ENCODE results near the gene RCAN2.
A peak's percentile ranks its signal among the peaks of the same experiment; 100 is the strongest.

Gene RCAN2

DNA sequence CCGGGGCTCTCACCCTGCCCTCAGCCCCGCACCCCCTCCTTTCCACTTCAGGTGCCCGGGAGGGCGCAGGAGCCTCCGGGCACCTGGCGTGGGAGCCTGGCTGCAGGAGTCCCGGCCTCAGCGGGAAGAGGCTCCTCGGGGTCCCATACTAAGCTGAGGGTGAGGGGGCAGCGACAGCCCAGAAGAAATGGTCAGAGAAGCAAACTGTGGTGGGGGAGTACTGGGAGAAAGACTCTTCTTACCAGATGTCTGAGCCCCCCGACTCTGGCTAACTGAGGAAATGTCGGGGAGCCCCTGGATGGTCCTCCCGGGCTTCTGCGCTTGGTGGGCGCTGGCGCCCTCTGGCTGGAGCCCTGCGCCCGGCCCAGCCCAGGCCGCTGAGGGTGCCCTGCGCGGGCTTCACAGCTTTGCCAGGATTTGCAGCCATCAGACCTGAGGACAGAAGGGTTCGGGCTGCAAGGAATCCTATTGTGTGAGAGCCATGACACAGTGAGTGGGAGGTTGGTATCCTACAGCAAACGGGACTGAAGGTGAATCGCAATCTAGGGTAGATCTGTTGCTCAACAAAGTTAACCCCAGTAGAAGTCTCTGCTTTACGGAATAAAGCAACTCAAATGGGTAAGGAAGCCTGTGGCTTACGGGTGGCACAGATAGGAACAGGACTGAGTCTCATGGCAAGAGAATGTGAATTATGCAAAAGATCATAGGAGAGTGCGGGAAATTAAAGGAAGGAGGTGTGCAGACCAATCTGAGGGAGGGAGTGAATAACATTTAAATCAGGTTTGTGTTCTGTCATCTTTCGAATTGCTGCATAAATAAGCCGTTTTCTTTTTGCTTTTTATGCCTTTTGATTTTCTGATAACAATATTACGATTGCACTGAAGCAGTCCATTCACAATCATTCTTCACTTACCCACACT lies 639 bp upstream of the RCAN2 start:
- no peak for DNase-seq (ENCODE audit: low spot score)

DNA sequence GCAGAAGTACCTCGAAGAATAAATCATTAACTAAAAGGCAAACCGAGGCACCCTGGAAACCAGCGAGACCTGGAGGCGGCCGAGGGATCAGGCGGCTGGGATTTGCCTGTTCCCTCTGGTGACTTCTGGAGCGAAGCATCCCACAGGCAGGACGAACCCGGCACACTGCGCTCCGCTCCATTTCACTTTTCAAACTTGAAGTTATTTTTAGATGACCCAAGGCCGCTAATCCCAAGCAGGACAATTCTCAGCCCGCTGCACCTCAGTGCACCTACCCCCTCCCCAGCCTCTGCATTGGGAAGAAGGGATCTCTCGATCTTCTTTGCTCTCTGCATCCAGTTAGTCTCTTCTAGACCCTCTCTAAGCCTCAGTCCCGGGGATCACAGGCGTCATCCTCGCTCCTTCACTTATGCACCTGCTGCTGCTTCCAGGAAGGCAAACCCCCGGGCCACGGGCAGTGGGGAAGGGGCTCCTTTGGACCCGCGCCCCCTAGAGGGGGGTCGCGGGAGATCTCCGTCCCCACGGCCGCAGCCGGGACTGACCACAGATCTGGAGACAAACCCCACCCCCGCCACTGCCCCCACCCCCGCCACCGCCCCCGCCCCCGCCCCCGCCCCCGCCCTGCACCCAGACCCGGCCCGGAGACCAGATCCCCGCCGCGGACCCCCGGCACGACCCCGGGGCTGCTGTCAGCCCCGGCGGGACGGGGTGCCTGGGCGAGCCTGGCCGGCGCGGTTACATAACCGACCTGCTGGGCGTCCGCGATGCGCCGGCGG lies 636 bp downstream of the RCAN2 start:
- peak; percentile 32 for DNase-seq (ENCODE audit: low spot score)

DNA sequence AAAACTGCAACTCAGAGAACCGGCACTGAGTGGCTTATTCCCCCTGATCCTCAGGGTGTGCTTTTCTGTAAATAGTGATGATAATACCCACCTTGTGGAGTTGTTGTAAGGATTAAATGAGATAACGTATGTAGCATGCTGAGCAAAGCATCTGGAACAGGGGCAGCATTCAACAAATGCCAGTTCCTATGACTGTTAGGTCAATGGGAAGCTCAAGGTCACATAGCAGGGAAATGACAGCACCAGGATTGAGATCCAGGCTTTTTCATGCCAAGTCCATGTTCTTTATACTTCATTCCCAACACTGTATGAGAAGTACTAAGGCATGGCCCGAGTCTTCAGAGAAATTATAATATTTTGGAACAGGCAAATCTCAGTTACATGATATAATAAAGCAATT lies 5.1 kb downstream of the RCAN2 start:
- DNase-seq (ENCODE audit: low spot score): no peak

DNA sequence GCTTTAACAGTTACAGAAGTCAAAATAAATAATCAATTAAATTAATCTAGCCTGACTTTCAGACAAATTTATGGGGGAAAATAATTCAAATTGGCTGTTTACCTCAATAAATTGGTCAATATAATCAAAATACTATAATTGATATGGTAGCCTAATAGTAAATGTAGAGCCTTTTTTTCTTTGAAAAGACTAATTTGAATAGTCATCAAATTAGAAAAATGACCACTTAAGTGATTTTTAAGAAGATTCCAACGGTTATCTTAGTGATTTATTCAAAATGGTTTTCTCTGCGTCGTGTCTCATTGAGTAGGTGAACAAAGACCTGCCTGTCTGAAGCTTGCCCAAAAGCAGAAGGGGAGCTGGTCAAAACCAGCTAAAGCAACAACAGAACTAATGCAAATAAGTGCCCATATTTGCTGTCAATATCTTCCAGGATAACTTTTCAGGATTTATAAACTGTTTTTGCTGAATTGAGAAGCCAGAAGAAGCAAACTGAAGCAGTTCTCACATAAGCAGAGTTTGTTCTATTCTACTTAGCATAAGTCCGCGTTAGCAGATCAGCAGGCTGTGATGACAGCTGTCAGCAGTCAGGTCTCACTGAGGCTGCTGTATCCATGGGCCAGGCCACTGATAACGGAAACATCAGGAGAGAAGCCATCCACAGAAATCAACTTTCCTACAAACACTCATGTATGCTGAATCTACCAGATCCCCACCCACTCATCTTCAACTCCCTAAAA lies 7.0 kb downstream of the RCAN2 start:
- DNase-seq (ENCODE audit: low spot score): no peak

DNA sequence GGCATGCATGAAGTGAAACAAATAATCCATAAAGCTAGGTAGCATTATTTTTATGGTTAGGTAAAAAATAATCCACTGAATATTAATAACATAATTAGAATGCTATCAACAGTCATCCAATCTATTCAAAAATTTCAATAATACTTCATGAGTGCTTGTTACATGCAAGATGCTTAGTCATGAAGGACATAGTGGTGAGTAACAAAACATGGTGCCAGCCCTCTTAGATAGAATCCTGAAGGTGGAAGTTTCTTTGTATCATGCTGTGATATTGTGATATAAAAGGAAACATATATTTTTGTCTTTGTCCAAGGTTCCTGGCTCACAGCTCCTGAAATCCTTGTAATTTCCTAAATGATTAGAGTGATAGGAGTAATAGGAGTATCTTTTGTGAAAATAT lies 14.9 kb downstream of the RCAN2 start:
- DNase-seq (ENCODE audit: low spot score): no peak

DNA sequence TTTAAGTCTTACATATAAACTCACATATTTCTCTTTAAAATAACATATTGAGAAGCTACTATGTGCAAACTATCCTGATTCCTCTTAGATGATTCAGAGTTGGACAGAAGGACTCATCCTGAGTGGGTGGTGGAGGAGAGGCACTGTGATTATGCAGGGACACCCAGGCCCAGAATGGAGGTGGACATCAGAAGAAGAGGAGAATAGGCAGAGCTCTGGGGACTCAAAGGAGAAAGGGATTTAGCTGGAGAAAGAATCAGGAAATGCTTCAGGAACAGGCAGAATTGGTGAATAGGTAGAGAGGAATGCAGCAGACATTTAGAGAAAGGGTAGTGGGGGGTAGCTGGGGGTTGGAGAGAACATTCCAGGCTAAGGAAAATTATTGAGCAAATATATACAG lies 17.4 kb downstream of the RCAN2 start:
- DNase-seq (ENCODE audit: low spot score): no peak

DNA sequence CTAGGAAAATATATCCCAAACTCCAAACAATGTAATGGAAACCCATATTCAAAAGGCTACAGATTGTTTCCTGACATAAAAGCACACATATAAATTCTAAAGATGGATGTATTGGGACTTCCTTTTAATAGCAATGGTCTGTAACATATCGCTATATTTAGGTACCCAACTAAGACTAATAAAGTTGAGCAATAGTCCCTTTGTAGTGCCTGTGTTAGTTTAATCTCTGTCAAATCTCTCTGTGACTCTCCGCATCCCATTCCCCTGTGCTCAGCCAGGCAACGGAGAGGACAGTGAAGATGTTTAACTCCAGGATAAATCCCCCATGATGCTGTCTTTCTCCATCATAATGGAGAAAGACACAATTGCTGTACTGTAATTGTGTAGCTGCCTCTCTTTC lies 19.0 kb downstream of the RCAN2 start:
- no peak for DNase-seq (ENCODE audit: low spot score)

DNA sequence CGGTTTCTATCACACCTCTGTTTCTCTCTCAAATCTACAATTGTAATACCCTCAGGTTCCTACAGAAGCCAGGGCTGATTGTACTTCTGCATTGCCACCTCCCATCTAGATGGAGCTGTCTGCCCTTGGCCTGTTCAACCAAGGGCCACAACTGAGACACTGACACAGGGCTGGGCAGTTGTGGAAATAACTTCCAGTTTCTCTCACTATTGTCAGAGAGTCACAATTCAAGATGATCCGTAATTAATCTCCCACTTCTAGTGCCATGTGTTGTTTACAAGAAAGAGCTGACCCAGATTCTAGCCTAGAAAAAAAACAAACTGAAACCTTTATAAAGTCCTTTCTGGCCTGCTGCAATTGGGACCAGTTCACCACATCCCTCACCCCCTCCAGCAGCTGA lies 22.2 kb downstream of the RCAN2 start:
- DNase-seq (ENCODE audit: low spot score): no peak

DNA sequence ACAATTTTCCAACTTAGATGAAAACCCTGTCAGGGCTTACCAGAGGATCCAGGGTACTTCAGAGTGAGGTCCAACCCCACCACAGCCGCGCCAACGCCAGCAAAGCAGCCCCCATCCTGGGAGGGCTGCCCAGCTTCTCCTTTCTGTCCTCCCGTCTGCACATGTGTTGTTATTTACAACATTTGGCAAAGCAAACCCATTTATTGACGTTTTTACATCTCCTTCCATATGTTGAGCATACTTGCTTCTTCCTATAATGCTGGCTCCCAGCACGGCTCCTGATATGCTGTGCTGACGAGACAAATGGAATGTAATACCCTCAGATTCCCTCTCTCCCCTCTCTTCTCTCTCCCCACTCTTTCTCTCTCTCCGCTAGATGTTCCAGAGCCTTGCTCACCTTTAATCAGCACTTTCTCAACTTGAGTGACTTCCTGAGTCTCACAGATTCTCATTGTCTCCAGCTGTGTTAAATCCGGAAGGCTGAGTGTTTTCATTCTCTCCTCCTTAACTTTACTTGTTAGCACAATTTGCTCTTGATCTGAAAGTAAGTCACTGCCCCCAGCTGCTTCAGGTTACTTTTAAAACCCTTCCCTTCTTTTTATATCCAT lies 22.7 kb downstream of the RCAN2 start:
- DNase-seq (ENCODE audit: low spot score): no peak

DNA sequence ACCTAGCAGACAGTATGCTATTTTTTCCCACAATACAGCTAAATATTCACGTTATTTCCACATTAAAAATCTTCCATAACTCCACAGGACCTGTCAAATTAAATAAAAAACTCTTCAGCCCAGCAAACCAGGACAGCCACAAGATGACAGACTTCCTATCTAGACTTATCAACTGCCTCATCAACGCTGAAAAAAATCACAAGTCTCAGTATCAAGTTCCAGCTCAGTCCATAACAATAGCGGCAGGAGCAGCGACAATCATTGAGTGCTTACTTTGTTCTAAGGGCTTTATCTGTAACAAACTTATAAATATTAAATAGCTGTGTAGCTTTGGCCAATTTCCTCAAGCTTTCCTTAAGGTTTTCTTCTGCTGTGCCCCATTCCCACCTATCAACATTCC lies 24.7 kb downstream of the RCAN2 start:
- DNase-seq (ENCODE audit: low spot score): no peak

DNA sequence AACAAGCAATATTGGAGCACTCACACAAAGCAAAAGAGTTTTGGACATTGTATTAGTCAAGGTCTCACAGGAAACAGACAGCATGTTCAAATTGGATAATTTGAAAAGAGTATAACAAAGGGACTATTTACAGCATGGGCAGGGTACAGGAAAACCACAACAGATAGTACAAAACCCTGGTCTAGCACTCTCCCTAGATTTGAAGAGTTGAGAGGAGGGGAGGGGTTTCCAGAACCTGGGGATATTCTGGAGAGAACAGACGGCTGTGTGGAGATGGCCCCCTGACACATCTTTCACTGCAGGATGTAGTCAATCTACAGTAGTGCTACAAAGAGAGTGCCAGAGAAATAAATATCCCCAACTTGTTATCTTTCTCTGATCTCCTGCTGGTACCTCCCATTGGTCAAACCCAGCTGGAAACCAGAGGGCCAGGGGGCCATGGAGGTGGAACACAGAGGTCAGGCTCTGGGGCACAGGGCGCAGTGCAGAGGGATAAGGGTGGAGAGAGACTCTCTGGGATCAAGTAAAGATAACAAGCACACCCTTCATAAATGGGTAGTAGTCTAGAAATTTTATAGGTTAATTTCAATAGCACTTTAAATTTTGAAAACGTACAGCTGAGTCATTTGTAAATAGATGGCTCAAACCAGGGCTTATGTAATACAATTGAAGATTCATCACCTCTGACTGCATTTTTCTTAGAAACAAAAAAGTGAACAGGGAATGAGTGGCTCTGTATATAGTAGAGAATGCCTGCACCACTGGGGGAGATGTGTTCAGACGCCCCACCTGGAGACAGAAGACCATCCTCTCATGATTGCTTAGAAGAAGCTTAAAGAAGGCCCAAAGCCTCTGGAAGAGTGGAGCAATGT lies 25.7 kb downstream of the RCAN2 start:
- DNase-seq (ENCODE audit: low spot score): no peak

DNA sequence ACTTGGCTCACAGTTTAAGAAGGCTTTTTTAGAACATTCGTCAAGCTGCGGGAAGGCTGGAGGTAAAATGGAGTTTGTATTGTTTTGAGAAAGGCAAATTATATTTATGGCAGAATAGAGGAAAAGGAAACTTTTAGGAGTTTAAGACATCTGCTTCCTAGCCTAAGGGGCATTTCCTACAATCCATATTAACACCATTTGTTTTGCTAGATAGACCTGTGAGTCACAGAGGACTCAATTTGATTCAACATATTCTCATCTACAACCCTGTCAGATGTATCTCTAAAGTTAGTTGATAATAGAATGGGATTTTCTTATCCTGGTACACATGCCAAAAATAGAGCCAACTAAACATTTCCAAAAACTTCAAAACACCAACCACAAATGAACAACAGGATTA lies 35.0 kb downstream of the RCAN2 start:
- DNase-seq (ENCODE audit: low spot score): no peak

DNA sequence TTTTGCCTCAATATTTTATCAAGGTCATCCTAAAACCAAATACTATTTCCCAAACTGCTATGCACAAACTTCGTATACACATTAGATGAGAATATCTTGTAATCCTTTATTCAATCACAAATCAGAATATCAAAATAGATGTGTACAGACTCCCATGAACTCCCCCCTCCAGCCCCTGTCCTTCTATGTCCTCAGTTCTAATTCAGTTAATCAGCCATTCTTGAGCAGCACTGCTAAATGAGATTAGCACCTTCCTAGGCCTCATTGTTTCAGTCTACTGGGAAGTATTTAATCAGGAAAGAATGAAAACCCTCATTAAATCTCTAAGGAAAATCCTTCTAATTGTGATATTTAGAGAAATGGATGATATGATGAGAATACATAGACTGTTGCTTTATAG lies 36.6 kb downstream of the RCAN2 start:
- DNase-seq (ENCODE audit: low spot score): no peak

DNA sequence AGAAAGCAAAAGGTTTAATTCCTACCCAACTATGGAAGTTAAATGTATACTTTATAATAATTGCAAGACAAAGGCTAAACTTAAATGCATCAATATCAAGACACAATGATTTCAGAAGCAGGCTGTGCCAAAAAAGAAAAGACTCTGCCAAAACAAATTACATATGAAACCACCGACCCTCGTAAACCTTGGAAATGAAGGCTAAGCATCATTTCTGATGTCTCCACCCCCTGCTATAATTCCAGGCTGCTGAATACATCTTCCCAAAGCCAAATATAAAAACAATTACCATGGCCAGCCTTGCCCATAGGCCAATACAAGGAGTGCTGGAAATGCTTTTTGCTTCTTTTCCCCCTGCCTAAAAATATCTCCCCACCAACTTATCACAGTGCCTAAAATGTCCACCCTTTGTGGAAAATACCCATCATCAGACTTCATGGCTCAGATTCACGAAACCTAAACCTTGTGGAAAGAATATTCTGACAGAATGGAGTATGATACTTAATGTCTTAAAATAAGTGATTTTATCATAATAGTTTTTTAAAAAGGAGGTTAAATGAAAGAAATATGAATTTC lies 37.4 kb downstream of the RCAN2 start:
- no peak for DNase-seq (ENCODE audit: low spot score)

DNA sequence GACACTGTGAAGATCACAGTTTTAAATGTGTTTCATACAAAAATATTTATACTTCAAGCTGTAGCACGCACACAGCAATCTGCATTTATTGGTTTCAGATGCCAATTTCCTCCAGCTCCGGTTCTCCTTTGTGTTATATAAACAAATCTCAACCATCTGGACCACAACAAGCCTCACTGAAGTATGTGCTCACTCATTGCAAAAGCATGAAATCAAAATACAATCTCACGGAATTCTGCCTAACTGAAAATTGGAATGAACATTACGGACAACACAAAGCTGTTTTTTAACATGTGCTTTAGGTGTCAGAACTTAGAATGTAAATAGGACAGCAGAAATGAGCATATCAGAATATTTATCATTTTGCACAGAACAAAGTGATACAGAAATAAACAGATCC lies 38.0 kb downstream of the RCAN2 start:
- no peak for DNase-seq (ENCODE audit: low spot score)

DNA sequence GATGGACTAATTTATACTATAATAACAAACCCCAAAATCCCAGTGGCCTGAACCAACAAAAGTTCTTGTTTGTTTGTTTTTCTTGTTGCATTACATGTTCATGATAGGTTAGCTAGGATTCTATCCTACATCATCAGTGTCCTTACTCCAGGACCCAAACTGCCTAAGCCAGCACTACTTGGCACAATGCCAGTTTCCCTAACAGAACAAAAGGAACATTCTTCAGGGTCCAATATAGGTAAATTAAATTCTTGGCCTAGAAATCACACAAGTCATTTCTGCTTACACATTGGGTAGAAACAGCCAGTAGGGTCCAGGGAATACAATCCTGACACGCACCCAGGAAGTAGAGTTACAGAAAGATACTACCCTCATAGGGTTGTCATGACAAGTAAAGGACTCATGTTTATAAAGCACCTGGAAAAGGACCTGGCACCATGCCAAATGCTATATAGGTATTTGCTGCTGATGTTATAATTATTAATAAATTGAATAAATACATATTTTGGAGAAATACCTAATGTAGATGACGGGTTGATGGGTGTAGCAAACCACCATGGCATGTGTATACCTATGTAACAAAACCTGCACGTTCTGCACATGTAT lies 38.8 kb downstream of the RCAN2 start:
- DNase-seq (ENCODE audit: low spot score): no peak

DNA sequence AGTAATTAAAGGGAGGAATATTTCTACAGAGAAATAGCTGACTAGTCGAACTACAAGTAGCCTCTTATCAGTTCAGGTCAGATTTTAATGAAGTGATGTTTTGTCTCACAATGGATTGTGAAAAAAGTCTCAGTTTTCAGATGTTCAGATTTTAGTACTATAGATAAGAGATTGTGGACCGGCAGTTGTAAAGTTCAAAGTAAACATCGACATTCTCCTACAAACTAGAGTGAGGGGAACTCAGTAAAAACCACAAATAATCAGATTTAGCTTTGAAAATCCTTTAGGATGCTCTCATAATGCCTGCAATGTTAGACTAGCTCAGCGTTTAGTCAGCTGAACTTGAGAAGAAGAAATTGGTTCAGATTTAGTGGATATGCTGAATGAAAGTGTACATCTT lies 39.9 kb downstream of the RCAN2 start:
- no peak for DNase-seq (ENCODE audit: low spot score)

DNA sequence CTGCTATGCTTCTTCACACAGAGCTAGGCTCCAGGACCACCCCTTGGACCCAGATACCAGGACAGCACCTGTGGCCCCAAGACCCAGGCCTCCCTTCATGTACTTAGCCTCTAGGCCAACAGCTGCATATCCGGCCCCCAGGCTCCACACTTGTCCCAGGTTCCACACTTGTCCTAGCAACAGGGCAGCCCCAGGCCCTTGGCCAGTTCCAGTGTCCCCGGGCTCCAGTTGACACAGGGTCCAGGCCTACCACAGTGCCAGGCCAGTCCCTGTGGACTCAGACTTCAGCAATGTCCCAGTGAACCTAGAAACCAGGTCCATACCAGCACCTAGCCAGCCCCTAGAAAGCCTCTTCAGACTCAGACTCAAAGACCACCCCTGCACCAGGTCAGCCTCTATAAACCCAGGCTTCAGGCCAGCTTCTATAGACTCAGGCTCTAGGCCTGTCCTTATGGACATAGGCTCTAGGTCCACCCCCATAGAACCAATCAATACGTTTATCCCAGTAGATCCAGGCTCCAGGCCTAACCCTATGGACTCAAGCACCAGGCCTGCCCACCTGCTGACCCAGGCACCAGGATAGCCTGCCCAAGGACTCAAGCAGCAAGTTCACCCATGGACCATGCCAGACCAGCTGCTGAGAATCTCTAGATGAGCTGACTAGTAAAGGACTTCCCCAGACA lies 46.3 kb downstream of the RCAN2 start:
- DNase-seq (ENCODE audit: low spot score): no peak

DNA sequence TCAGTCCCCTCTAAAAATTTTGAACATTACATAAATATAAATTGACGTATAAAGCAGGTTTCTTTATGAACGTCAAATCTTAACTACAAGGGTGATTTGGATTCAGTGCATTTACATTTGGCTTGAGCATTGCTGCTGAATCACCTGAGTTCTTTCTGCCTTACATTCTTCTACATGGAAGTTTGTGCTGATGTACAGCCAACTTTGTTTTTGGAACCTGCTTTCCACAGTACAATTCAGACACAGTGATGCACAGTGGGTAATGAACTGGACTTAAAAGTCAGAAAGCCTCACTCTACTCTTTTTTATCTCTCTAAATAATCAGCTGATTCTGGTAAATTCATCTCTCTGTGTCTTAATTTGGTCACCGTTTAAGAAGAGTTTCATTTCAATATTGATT lies 47.6 kb downstream of the RCAN2 start:
- no peak for DNase-seq (ENCODE audit: low spot score)
